ENCODE measurements around the gene NOTUM.

NOTUM gene

GRCh38 chr17:81991684-81992305 lies 30.8 kb upstream of the NOTUM start:
- peak; percentile 47 for DNase-seq (ENCODE audit: low read depth)
- TF ChIP-seq CTCF (IDR thresholded peaks at IDR 0.05; ENCODE audit: low read length, missing control alignments), result no peak
- H3K4me3 ChIP-seq (replicated peaks; ENCODE audit: low read depth, low read length), result no peak overlapping the region

GRCh38 chr17:81990836-81991683 lies 30.1 kb upstream of the NOTUM start:
- no peak for DNase-seq (ENCODE audit: low read depth)
- TF ChIP-seq CTCF (IDR thresholded peaks at IDR 0.05; ENCODE audit: low read length, missing control alignments), result no peak
- no peak overlapping the region for H3K4me3 ChIP-seq (replicated peaks; ENCODE audit: low read depth, low read length)

GRCh38 chr17:81987161-81987770 lies 26.3 kb upstream of the NOTUM start:
- H3K4me3 ChIP-seq (replicated peaks; ENCODE audit: low read depth, low read length), result no peak overlapping the region
- no peak for DNase-seq (ENCODE audit: low read depth)
- no peak for TF ChIP-seq CTCF (IDR thresholded peaks at IDR 0.05; ENCODE audit: low read length, missing control alignments)

- DNase-seq (ENCODE audit: low read depth), result no peak
- no peak overlapping the region for H3K4me3 ChIP-seq (replicated peaks; ENCODE audit: low read depth, low read length)
- no peak for TF ChIP-seq CTCF (IDR thresholded peaks at IDR 0.05; ENCODE audit: low read length, missing control alignments)
Observed at GRCh38 chr17:81986606-81987005, 25.6 kb upstream of the NOTUM start.

- no peak for TF ChIP-seq CTCF (IDR thresholded peaks at IDR 0.05; ENCODE audit: low read length, missing control alignments)
- no peak overlapping the region for H3K4me3 ChIP-seq (replicated peaks; ENCODE audit: low read depth, low read length)
- no peak for DNase-seq (ENCODE audit: low read depth)
Observed at GRCh38 chr17:81984773-81985410, 23.9 kb upstream of the NOTUM start.

- no peak for TF ChIP-seq CTCF (IDR thresholded peaks at IDR 0.05; ENCODE audit: low read length, missing control alignments)
- no peak for DNase-seq (ENCODE audit: low read depth)
- H3K4me3 ChIP-seq (replicated peaks; ENCODE audit: low read depth, low read length), result no peak overlapping the region
Observed at GRCh38 chr17:81983639-81984373, 22.8 kb upstream of the NOTUM start.
